ENCODE results near the gene SLC9C1.

Gene SLC9C1

GRCh38 chr3:112197131-112197530 is 96.9 kb downstream of the SLC9C1 start:
- TF ChIP-seq GATA3 (IDR thresholded peaks at IDR 0.05; ENCODE audit: low read depth, low read length) (no peak), GATA2 (IDR thresholded peaks at IDR 0.05; ENCODE audit: low read depth, low read length) (no peak)

- TF ChIP-seq GATA2 (IDR thresholded peaks at IDR 0.05; ENCODE audit: low read depth, low read length) (no peak), GATA3 (IDR thresholded peaks at IDR 0.05; ENCODE audit: low read depth, low read length) (no peak)
Observed at GRCh38 chr3:112187300-112187699, 106.7 kb downstream of the SLC9C1 start.

GRCh38 chr3:112175646-112176045 is 118.4 kb downstream of the SLC9C1 start:
- no peak for TF ChIP-seq GATA2 (IDR thresholded peaks at IDR 0.05; ENCODE audit: low read depth, low read length)
- no peak for TF ChIP-seq GATA3 (IDR thresholded peaks at IDR 0.05; ENCODE audit: low read depth, low read length)

- no peak for TF ChIP-seq GATA2 (IDR thresholded peaks at IDR 0.05; ENCODE audit: low read depth, low read length)
- no peak for TF ChIP-seq GATA3 (IDR thresholded peaks at IDR 0.05; ENCODE audit: low read depth, low read length)
Observed at GRCh38 chr3:112175037-112175436, 119.0 kb downstream of the SLC9C1 start.

- TF ChIP-seq GATA3 (IDR thresholded peaks at IDR 0.05; ENCODE audit: low read depth, low read length) (no peak), GATA2 (IDR thresholded peaks at IDR 0.05; ENCODE audit: low read depth, low read length) (no peak)
Observed at GRCh38 chr3:112171144-112171543, 122.9 kb downstream of the SLC9C1 start.

- TF ChIP-seq GATA3 (IDR thresholded peaks at IDR 0.05; ENCODE audit: low read depth, low read length) (no peak), GATA2 (IDR thresholded peaks at IDR 0.05; ENCODE audit: low read depth, low read length) (no peak)
Observed at GRCh38 chr3:112170046-112170445, 124.0 kb downstream of the SLC9C1 start.

- TF ChIP-seq GATA2 (IDR thresholded peaks at IDR 0.05; ENCODE audit: low read depth, low read length) (no peak), GATA3 (IDR thresholded peaks at IDR 0.05; ENCODE audit: low read depth, low read length) (no peak)
Observed at GRCh38 chr3:112167758-112168157, 126.3 kb downstream of the SLC9C1 start.

GRCh38 chr3:112149136-112149535 is 144.9 kb downstream of the SLC9C1 start:
- no peak for TF ChIP-seq GATA2 (IDR thresholded peaks at IDR 0.05; ENCODE audit: low read depth, low read length)
- TF ChIP-seq GATA3 (IDR thresholded peaks at IDR 0.05; ENCODE audit: low read depth, low read length) = no peak

GRCh38 chr3:112143689-112144088 is 150.3 kb downstream of the SLC9C1 start:
- TF ChIP-seq GATA3 (IDR thresholded peaks at IDR 0.05; ENCODE audit: low read depth, low read length) = no peak
- TF ChIP-seq GATA2 (IDR thresholded peaks at IDR 0.05; ENCODE audit: low read depth, low read length) = no peak

- no peak for TF ChIP-seq GATA3 (IDR thresholded peaks at IDR 0.05; ENCODE audit: low read depth, low read length)
- TF ChIP-seq GATA2 (IDR thresholded peaks at IDR 0.05; ENCODE audit: low read depth, low read length) = no peak
Observed at GRCh38 chr3:112143251-112143650, 150.8 kb downstream of the SLC9C1 start.

GRCh38 chr3:112141293-112141692 is 152.7 kb downstream of the SLC9C1 start:
- TF ChIP-seq GATA3 (IDR thresholded peaks at IDR 0.05; ENCODE audit: low read depth, low read length) = no peak
- TF ChIP-seq GATA2 (IDR thresholded peaks at IDR 0.05; ENCODE audit: low read depth, low read length) = no peak

GRCh38 chr3:112140584-112140983 is 153.4 kb downstream of the SLC9C1 start:
- TF ChIP-seq GATA2 (IDR thresholded peaks at IDR 0.05; ENCODE audit: low read depth, low read length) (no peak), GATA3 (IDR thresholded peaks at IDR 0.05; ENCODE audit: low read depth, low read length) (no peak)

- TF ChIP-seq GATA2 (IDR thresholded peaks at IDR 0.05; ENCODE audit: low read depth, low read length) (no peak), GATA3 (IDR thresholded peaks at IDR 0.05; ENCODE audit: low read depth, low read length) (no peak)
Observed at GRCh38 chr3:112138219-112138969, 155.6 kb downstream of the SLC9C1 start.

GRCh38 chr3:112137781-112138180 is 156.2 kb downstream of the SLC9C1 start:
- no peak for TF ChIP-seq GATA2 (IDR thresholded peaks at IDR 0.05; ENCODE audit: low read depth, low read length)

GRCh38 chr3:112136959-112137693 is 156.9 kb downstream of the SLC9C1 start:
- no peak for TF ChIP-seq GATA2 (IDR thresholded peaks at IDR 0.05; ENCODE audit: low read depth, low read length)
- TF ChIP-seq GATA3 (IDR thresholded peaks at IDR 0.05; ENCODE audit: low read depth, low read length) = no peak

All from SH-SY5Y (cell line).